Measurements from ENCODE around the gene PBXIP1. TPM values are rescaled to one million over a fixed set of nuclear protein-coding genes. Genes with fewer than 3 reads are reported as not detected.

Gene PBXIP1
- total RNA-seq, 1 experiment from 2014 or later: 21.6 TPM

- Histone ChIP-seq H3T11ph (ENCODE audit: low read length) (peak overlapping the region; percentile 40), H2BK120ac (ENCODE audit: low read depth, low read length, poor library complexity, severe bottlenecking) (peak overlapping the region; percentile 67), H2AK5ac (ENCODE audit: insufficient read length, low read length) (no peak overlapping the region), H4K5ac (ENCODE audit: insufficient read length, low read depth, low read length) (peak overlapping the region; percentile 8), H4K8ac (replicated peaks; ENCODE audit: insufficient read length, low read depth, low read length) (no peak overlapping the region), H4K91ac (ENCODE audit: insufficient read length, low read depth, low read length) (no peak overlapping the region), H3K4ac (ENCODE audit: low read depth, low read length) (no peak overlapping the region; the same call in 1 of the 2 replicates), H3K9ac (ENCODE audit: extremely low read depth, insufficient read length, low read length) (peak overlapping the region; percentile 23), H3K4me1 (ENCODE audit: insufficient read depth, low read length) (peaks cover 4% of the 10 kb centered on the region; the same call in 1 of the 2 replicates), H3K23ac (ENCODE audit: insufficient read length, low read depth, low read length) (no peak overlapping the region), H2AFZ (ENCODE audit: low read length) (no peak overlapping the region), H3K9me3 (ENCODE audit: control insufficient read depth, low read depth, low read length) (no peaks in the 10 kb centered on the region), H3K18ac (ENCODE audit: insufficient read length, low read depth, low read length) (peak overlapping the region; percentile 78), H2BK20ac (ENCODE audit: low read depth, low read length, poor library complexity, severe bottlenecking) (no peak overlapping the region), H3K56ac (ENCODE audit: insufficient read length, low read depth, low read length) (no peak overlapping the region), H2BK12ac (ENCODE audit: insufficient read length, low read depth, low read length) (peak overlapping the region; percentile 2), H3K4me2 (ENCODE audit: insufficient read depth, insufficient read length, low read length) (peak overlapping the region; percentile 68), H2BK15ac (ENCODE audit: low read depth, low read length) (no peak overlapping the region), H3K79me1 (ENCODE audit: insufficient read depth, low read depth, low read length, poor library complexity, severe bottlenecking) (peaks cover 7% of the 10 kb centered on the region), H3K23me2 (ENCODE audit: insufficient read length, low read depth, low read length, poor library complexity, severe bottlenecking) (peaks cover 42% of the 10 kb centered on the region), H3K27ac (ENCODE audit: insufficient read length, low read depth, low read length) (peak overlapping the region; percentile 97), H4K20me1 (ENCODE audit: control insufficient read depth, insufficient read depth, insufficient read length) (no peaks in the 10 kb centered on the region), H3K14ac (ENCODE audit: insufficient read depth, low read length) (peak overlapping the region; percentile 74; the same call in 1 of the 2 replicates), H3K27me3 (ENCODE audit: insufficient read depth, low read length) (no peaks in the 10 kb centered on the region), H2BK5ac (ENCODE audit: insufficient read length, low read length) (peak overlapping the region; percentile 5), H3K79me2 (ENCODE audit: insufficient read depth, low read length) (peaks cover 31% of the 10 kb centered on the region)
- no peaks in the 10 kb centered on the region for H3K9me3 Mint-ChIP-seq
- WGBS (ENCODE audit: extremely low coverage, insufficient read length, low lambda C conversion rate): no CpG with 5 or more reads among the region's 3 CpGs
- no peak overlapping the region; a peak in 4 of 7 replicates for H3K27ac Mint-ChIP-seq
- no peak for TF ChIP-seq CTCF (conservative IDR thresholded peaks at IDR 0.05)
- H3K4me1 Mint-ChIP-seq: peaks cover 40 to 43% of the 10 kb centered on the region in 2 experiments
- H3K4me3 Mint-ChIP-seq: no peak overlapping the region; a peak in 1 of 5 replicates
- H3K36me3 Mint-ChIP-seq (ENCODE audit: insufficient read depth in 1 of 3, low read depth in 3 of 3): peaks cover 13 to 32% (median 14%) of the 10 kb centered on the region in 3 experiments
- no peak for DNase-seq
- H3K27me3 Mint-ChIP-seq (ENCODE audit: low read depth): no peaks in the 10 kb centered on the region
These were observed 16.3 kb upstream of the PBXIP1 start for GRCh38 chr1:154972213-154972516.

Measured in H9 (cell line).